SK-N-SH (cell line): Measurements from ENCODE around the gene LYRM4. TPM values are rescaled to one million over a fixed set of nuclear protein-coding genes. Genes with fewer than 3 reads are reported as not detected.

Source experiments
- CTCF ChIA-PET: fragments of 300-600, 350-600 bp; formaldehyde crosslinking; extraction: SDS; loops from one replicate; lab custom pipeline; 2021; lab: Yijun Ruan, JAX
- POLR2A ChIA-PET: fragments of 350-600 bp; sonication (Branson Sonifier 250); formaldehyde crosslinking; extraction: SDS; loops from one replicate; lab custom pipeline; 2020; ENCODE audit warnings: antibody characterized with exemption, inconsistent platforms; lab: Yijun Ruan, JAX
- DNase-seq: peaks from one replicate; pipeline ENCODE4 v3.0.0; 2012
- H2AFZ ChIP-seq: fragments of 200-600 bp; sonication (generic); 2 replicates; pipeline ENCODE4 v1.8.1; 2016; ENCODE audit warnings: antibody characterized with exemption, mild to moderate bottlenecking, low read depth
- H3F3A ChIP-seq: fragments of 200-600 bp; sonication (generic); replicated peaks from 2 replicates; pipeline ENCODE3; 2016; ENCODE audit warnings: antibody characterized with exemption, mild to moderate bottlenecking; ENCODE audit not compliant: insufficient read depth
- H3K27ac ChIP-seq, 2 experiments: fragments of 200-500 bp in 1 of 2; fragments of 200-600 bp in 1 of 2; sonication (Bioruptor generic) in 1 of 2; sonication (generic), shearing (Covaris generic) in 1 of 2; 2 replicates each; pipeline versions ENCODE4 v1.5.1 to v1.6.1; 2014 to 2016; ENCODE audit warnings: low read depth in 2 of 2, inconsistent platforms in 1 of 2, low read length in 1 of 2, mild to moderate bottlenecking in 1 of 2, mixed read lengths in 1 of 2
- H3K27me3 ChIP-seq: fragments of 200-600 bp; sonication (generic), shearing (Covaris generic); 2 replicates; pipeline ENCODE4 v1.6.1; 2016; ENCODE audit warnings: mixed run types; ENCODE audit not compliant: insufficient read depth
- H3K36me3 ChIP-seq, 2 experiments: fragments of 200-500 bp in 1 of 2; fragments of 200-600 bp in 1 of 2; sonication (Bioruptor generic) in 1 of 2; sonication (generic) in 1 of 2; replicated peaks in 1 of 2; 2 replicates each; pipeline versions ENCODE3 to v1.5.1; 2014 to 2016; ENCODE audit warnings: low read length in 1 of 2, mild to moderate bottlenecking in 1 of 2; ENCODE audit not compliant: insufficient read depth in 2 of 2, control insufficient read depth in 1 of 2
- H3K4me1 ChIP-seq, 2 experiments: fragments of 200-500 bp in 1 of 2; fragments of 200-600 bp in 1 of 2; sonication (Bioruptor generic) in 1 of 2; sonication (generic), shearing (Covaris generic) in 1 of 2; 2 replicates each; pipeline versions ENCODE4 v1.5.1 to v1.6.1; 2014 to 2016; ENCODE audit warnings: low read depth in 1 of 2, low read length in 1 of 2, mixed run types in 1 of 2; ENCODE audit not compliant: insufficient read depth in 2 of 2, control insufficient read depth in 1 of 2
- H3K4me2 ChIP-seq: fragments of 200-600 bp; sonication (generic), shearing (Covaris generic); 2 replicates; pipeline ENCODE4 v1.6.1; 2017; ENCODE audit warnings: mixed run types
- H3K4me3 ChIP-seq, 2 experiments: fragments of 200-500 bp in 1 of 2; fragments of 200-600 bp in 1 of 2; sonication (Bioruptor generic) in 1 of 2; sonication (generic), shearing (Covaris generic) in 1 of 2; 2 replicates each; pipeline versions ENCODE4 v1.5.1 to v1.8.1; 2014 to 2016; ENCODE audit warnings: low read depth in 2 of 2, inconsistent platforms in 1 of 2, low read length in 1 of 2, mild to moderate bottlenecking in 1 of 2, mixed read lengths in 1 of 2, moderate library complexity in 1 of 2
- H3K79me2 ChIP-seq: fragments of 200-600 bp; sonication (generic); 2 replicates; pipeline ENCODE4 v1.8.1; 2017; ENCODE audit warnings: mild to moderate bottlenecking; ENCODE audit not compliant: insufficient read depth
- H3K9ac ChIP-seq: fragments of 200-600 bp; sonication (generic); 2 replicates; pipeline ENCODE4 v1.6.1; 2017; ENCODE audit warnings: mixed run types
- H3K9me2 ChIP-seq: fragments of 200-600 bp; sonication (generic); 2 replicates; pipeline ENCODE4 v1.6.1; 2017; ENCODE audit warnings: mixed run types
- H3K9me3 ChIP-seq: fragments of 200-600 bp; sonication (generic); 2 replicates; pipeline ENCODE4 v1.6.1; 2017; ENCODE audit warnings: mixed run types, mild to moderate bottlenecking, moderate library complexity
- H4K20me1 ChIP-seq: fragments of 200-600 bp; sonication (generic); 2 replicates; pipeline ENCODE4 v1.6.1; 2017; ENCODE audit warnings: mild to moderate bottlenecking, mixed run types; ENCODE audit not compliant: insufficient read depth
- CTCF ChIP-seq: fragments of 200-600 bp; sonication (generic); IDR thresholded peaks from 2 replicates; pipeline ENCODE4 v1.6.1; 2017; ENCODE audit warnings: antibody characterized with exemption, mild to moderate bottlenecking, moderate library complexity
- ELF1 ChIP-seq: IDR thresholded peaks from 2 replicates; pipeline ENCODE4 v1.4.0; 2012
- EZH2phosphoT487 ChIP-seq: fragments of 200-600 bp; sonication (generic); IDR thresholded peaks from 2 replicates; pipeline ENCODE4 v1.6.1; 2017; ENCODE audit warnings: low read depth, mixed run types, mild to moderate bottlenecking, antibody characterized with exemption, moderate library complexity, borderline replicate concordance
- FOSL2 ChIP-seq: IDR thresholded peaks from 2 replicates; pipeline ENCODE4 v1.4.0; 2012; ENCODE audit warnings: low read depth, mild to moderate bottlenecking, moderate library complexity, borderline replicate concordance
- GATA2 ChIP-seq: sonication (generic); formaldehyde crosslinking; IDR thresholded peaks from 2 replicates; pipeline ENCODE4 v1.5.0; 2020; ENCODE audit warnings: mild to moderate bottlenecking, missing genetic modification reagents
- RAD21 ChIP-seq: IDR thresholded peaks from 2 replicates; pipeline ENCODE4 v1.6.1; 2012; ENCODE audit warnings: mild to moderate bottlenecking, low read length
- RXRA ChIP-seq: IDR thresholded peaks from 2 replicates; pipeline ENCODE4 v1.4.0; 2012; ENCODE audit warnings: low read depth, mild to moderate bottlenecking, borderline replicate concordance
- SMC3 ChIP-seq: IDR thresholded peaks from 2 replicates; pipeline ENCODE4 v1.6.1; 2012; ENCODE audit warnings: low read depth, low read length, improper control_type of control experiment
- TEAD4 ChIP-seq: IDR thresholded peaks from 2 replicates; pipeline ENCODE4 v1.4.0; 2012; ENCODE audit warnings: mild to moderate bottlenecking, borderline replicate concordance; ENCODE audit not compliant: insufficient read depth
- USF1 ChIP-seq: IDR thresholded peaks from 2 replicates; pipeline ENCODE4 v1.4.0; 2012; ENCODE audit warnings: low read depth, borderline replicate concordance
- WGBS: methylation state at CpG from one replicate; pipeline ENCODE4 v1.1.6; 2017; ENCODE audit warnings: low lambda C conversion rate; 5-methylcytosine and 5-hydroxymethylcytosine counted together
- polyA plus RNA-seq, 3 experiments: library from polyadenylated mRNA; depleted of rRNA; stranded (reverse); fragments of >200 nt; gene quantifications; 2 replicates each; pipeline ENCODE4 v1.2.3, GENCODE V29; 2012
- TF ChIP-seq, protein P1 (sequence below): IDR thresholded peaks from 2 replicates; pipeline ENCODE4; 2012
- TF ChIP-seq, protein P2 (sequence below): IDR thresholded peaks from 2 replicates; pipeline ENCODE4 v1.6.1; 2012; ENCODE audit warnings: mild to moderate bottlenecking, low read depth, low read length, moderate library complexity
- TF ChIP-seq, protein P3 (sequence below): fragments of 150-350 bp; IDR thresholded peaks from 2 replicates; pipeline ENCODE4 v1.6.1; 2016; ENCODE audit warnings: mild to moderate bottlenecking, low read depth, low read length

Gene LYRM4
- polyA plus RNA-seq, 1 of the 3 experiments (the other 2 are of a cell fraction), result 37.2 TPM

- H3K9me3 ChIP-seq, result no peaks in the 10 kb centered on the region
- WGBS, result 85% methylated on average over 8 of the region's 14 CpGs
- H3K79me2 ChIP-seq, result no peaks in the 10 kb centered on the region
- H3K4me2 ChIP-seq, result no peak overlapping the region
- TF ChIP-seq SMC3, result no peak
- TF ChIP-seq, protein P1, sequence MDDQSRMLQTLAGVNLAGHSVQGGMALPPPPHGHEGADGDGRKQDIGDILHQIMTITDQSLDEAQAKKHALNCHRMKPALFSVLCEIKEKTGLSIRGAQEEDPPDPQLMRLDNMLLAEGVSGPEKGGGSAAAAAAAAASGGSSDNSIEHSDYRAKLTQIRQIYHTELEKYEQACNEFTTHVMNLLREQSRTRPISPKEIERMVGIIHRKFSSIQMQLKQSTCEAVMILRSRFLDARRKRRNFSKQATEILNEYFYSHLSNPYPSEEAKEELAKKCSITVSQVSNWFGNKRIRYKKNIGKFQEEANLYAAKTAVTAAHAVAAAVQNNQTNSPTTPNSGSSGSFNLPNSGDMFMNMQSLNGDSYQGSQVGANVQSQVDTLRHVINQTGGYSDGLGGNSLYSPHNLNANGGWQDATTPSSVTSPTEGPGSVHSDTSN, result no peak
- TF ChIP-seq, protein P2, sequence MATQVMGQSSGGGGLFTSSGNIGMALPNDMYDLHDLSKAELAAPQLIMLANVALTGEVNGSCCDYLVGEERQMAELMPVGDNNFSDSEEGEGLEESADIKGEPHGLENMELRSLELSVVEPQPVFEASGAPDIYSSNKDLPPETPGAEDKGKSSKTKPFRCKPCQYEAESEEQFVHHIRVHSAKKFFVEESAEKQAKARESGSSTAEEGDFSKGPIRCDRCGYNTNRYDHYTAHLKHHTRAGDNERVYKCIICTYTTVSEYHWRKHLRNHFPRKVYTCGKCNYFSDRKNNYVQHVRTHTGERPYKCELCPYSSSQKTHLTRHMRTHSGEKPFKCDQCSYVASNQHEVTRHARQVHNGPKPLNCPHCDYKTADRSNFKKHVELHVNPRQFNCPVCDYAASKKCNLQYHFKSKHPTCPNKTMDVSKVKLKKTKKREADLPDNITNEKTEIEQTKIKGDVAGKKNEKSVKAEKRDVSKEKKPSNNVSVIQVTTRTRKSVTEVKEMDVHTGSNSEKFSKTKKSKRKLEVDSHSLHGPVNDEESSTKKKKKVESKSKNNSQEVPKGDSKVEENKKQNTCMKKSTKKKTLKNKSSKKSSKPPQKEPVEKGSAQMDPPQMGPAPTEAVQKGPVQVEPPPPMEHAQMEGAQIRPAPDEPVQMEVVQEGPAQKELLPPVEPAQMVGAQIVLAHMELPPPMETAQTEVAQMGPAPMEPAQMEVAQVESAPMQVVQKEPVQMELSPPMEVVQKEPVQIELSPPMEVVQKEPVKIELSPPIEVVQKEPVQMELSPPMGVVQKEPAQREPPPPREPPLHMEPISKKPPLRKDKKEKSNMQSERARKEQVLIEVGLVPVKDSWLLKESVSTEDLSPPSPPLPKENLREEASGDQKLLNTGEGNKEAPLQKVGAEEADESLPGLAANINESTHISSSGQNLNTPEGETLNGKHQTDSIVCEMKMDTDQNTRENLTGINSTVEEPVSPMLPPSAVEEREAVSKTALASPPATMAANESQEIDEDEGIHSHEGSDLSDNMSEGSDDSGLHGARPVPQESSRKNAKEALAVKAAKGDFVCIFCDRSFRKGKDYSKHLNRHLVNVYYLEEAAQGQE, result no peak
- TF ChIP-seq USF1, result no peak
- no peak for TF ChIP-seq CTCF
- TF ChIP-seq EZH2phosphoT487, result no peak
- no peak for TF ChIP-seq RAD21
- no peak for TF ChIP-seq GATA2
- no peak for TF ChIP-seq FOSL2
- no peak for TF ChIP-seq RXRA
- no peak for TF ChIP-seq ELF1
- TF ChIP-seq, protein P3, sequence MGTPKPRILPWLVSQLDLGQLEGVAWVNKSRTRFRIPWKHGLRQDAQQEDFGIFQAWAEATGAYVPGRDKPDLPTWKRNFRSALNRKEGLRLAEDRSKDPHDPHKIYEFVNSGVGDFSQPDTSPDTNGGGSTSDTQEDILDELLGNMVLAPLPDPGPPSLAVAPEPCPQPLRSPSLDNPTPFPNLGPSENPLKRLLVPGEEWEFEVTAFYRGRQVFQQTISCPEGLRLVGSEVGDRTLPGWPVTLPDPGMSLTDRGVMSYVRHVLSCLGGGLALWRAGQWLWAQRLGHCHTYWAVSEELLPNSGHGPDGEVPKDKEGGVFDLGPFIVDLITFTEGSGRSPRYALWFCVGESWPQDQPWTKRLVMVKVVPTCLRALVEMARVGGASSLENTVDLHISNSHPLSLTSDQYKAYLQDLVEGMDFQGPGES, result no peak
- TF ChIP-seq TEAD4, result no peak
- TF ChIP-seq, all 33 proteins: peak for 0
- no peak overlapping the region for H2AFZ ChIP-seq
- H3K36me3 ChIP-seq, result no peaks in the 10 kb centered on the region
- H3K4me1 ChIP-seq, result no peaks in the 10 kb centered on the region
- H3F3A ChIP-seq, result no peaks in the 10 kb centered on the region
- H3K4me3 ChIP-seq, result no peak overlapping the region
- DNase-seq, result no peak
- no peaks in the 10 kb centered on the region for H3K27me3 ChIP-seq
- H3K9ac ChIP-seq, result no peak overlapping the region
- H4K20me1 ChIP-seq, result no peaks in the 10 kb centered on the region
- H3K9me2 ChIP-seq, result no peaks in the 10 kb centered on the region
- ChIA-PET CTCF (no interaction called here), POLR2A (no interaction called here)
- H3K27ac ChIP-seq, result no peak overlapping the region
Observed at GRCh38 chr6:5098501-5099270, 162.1 kb downstream of the LYRM4 start.
